HEK293 (cell line): ENCODE measurements around the gene CIDEB.
A peak's percentile ranks its signal among the peaks of the same experiment; 100 is the strongest.

ENCODE experiments used
- CTCF ChIA-PET: fragments of 350-600 bp; formaldehyde crosslinking; extraction: SDS; loops from one replicate; lab custom pipeline; 2021; ENCODE audit warnings: antibody characterized with exemption; lab: Yijun Ruan, JAX
- POLR2A ChIA-PET: fragments of 300-600 bp; formaldehyde crosslinking; extraction: SDS; loops from one replicate; lab custom pipeline; 2020; ENCODE audit warnings: antibody characterized with exemption, inconsistent platforms; lab: Yijun Ruan, JAX
- H3K27ac ChIP-seq: fragments of 200-500 bp; sonication (Bioruptor generic); 2 replicates; pipeline ENCODE4 v1.5.1; 2014; ENCODE audit warnings: low read depth, low read length, control low read depth, inconsistent platforms; ENCODE audit errors: extremely low read depth
- H3K36me3 ChIP-seq, 2 experiments: fragments of 200-500 bp in 1 of 2; sonication (Bioruptor generic) in 1 of 2; 1 replicate in 1 of 2; 2 replicates in 1 of 2; pipeline ENCODE4 v1.5.1; 2014 to 2017; ENCODE audit warnings: inconsistent platforms in 2 of 2, low read length in 2 of 2; ENCODE audit not compliant: control insufficient read depth in 2 of 2, insufficient read depth in 1 of 2
- H3K4me1 ChIP-seq: fragments of 200-500 bp; sonication (Bioruptor generic); 2 replicates; pipeline ENCODE4 v1.5.1; 2014; ENCODE audit warnings: mild to moderate bottlenecking, low read length, inconsistent platforms; ENCODE audit not compliant: control insufficient read depth, insufficient read depth
- H3K4me3 ChIP-seq: 2 replicates; pipeline ENCODE4 v1.5.1; 2011; ENCODE audit warnings: low read depth, mild to moderate bottlenecking, control low read depth, low read length, moderate library complexity
- H3K9me3 ChIP-seq: fragments of 200-500 bp; sonication (Bioruptor generic); 2 replicates; pipeline ENCODE4 v1.5.1; 2014; ENCODE audit warnings: low read depth, low read length, inconsistent platforms; ENCODE audit not compliant: control insufficient read depth, insufficient read depth
- ATF2 ChIP-seq: fragments of 450-650 bp; formaldehyde crosslinking; IDR thresholded peaks from 2 replicates; pipeline ENCODE4 v1.5.1; 2016; ENCODE audit warnings: missing biosample characterization, missing genetic modification characterization, low read depth
- GLI2 ChIP-seq: fragments of 450-650 bp; formaldehyde crosslinking; IDR thresholded peaks from 2 replicates; pipeline ENCODE4; 2017; ENCODE audit warnings: missing biosample characterization, missing genetic modification characterization, low read depth, borderline replicate concordance
- KLF1 ChIP-seq: fragments of 450-650 bp; formaldehyde crosslinking; IDR thresholded peaks from 2 replicates; pipeline ENCODE4 v1.5.1; 2016; ENCODE audit warnings: missing biosample characterization, missing genetic modification characterization
- KLF10 ChIP-seq: fragments of 450-650 bp; IDR thresholded peaks from 2 replicates; pipeline ENCODE4 v1.5.1; 2018; ENCODE audit warnings: missing biosample characterization, mild to moderate bottlenecking, missing genetic modification characterization
- KLF16 ChIP-seq: fragments of 450-650 bp; formaldehyde crosslinking; IDR thresholded peaks from 2 replicates; pipeline ENCODE4 v1.5.1; 2017; ENCODE audit warnings: missing biosample characterization, missing genetic modification characterization
- PBX3 ChIP-seq: sonication (generic); formaldehyde crosslinking; IDR thresholded peaks from 2 replicates; pipeline ENCODE4 v1.8.1; 2022; ENCODE audit warnings: mild to moderate bottlenecking, moderate library complexity, missing genetic modification reagents
- SP2 ChIP-seq: fragments of 450-650 bp; formaldehyde crosslinking; IDR thresholded peaks from 2 replicates; pipeline ENCODE4 v1.5.1; 2016; ENCODE audit warnings: missing biosample characterization, missing genetic modification characterization
- SP3 ChIP-seq: fragments of 450-650 bp; formaldehyde crosslinking; IDR thresholded peaks from 2 replicates; pipeline ENCODE4 v1.5.1; 2016; ENCODE audit warnings: missing biosample characterization, missing genetic modification characterization
- ZBTB17 ChIP-seq: fragments of 450-650 bp; formaldehyde crosslinking; IDR thresholded peaks from 2 replicates; pipeline ENCODE4 v1.5.1; 2016; ENCODE audit warnings: missing biosample characterization, missing genetic modification characterization
- ZBTB21 ChIP-seq: fragments of 450-650 bp; formaldehyde crosslinking; IDR thresholded peaks from 2 replicates; pipeline ENCODE4 v1.5.1; 2017; ENCODE audit warnings: missing biosample characterization, missing genetic modification characterization
- ZBTB26 ChIP-seq: fragments of 450-650 bp; formaldehyde crosslinking; optimal IDR thresholded peaks from 2 replicates; pipeline ENCODE3; 2016; ENCODE audit warnings: missing biosample characterization, mild to moderate bottlenecking, missing genetic modification characterization
- ZBTB8A ChIP-seq: fragments of 450-650 bp; formaldehyde crosslinking; IDR thresholded peaks from 2 replicates; pipeline ENCODE4 v1.5.1; 2016; ENCODE audit warnings: missing biosample characterization, missing genetic modification characterization
- ZEB2 ChIP-seq: fragments of 450-650 bp; formaldehyde crosslinking; IDR thresholded peaks from 2 replicates; pipeline ENCODE4 v1.5.1; 2016; ENCODE audit warnings: missing biosample characterization, missing genetic modification characterization
- ZNF146 ChIP-seq: fragments of 450-650 bp; formaldehyde crosslinking; IDR thresholded peaks from 2 replicates; pipeline ENCODE4 v1.5.1; 2016; ENCODE audit warnings: missing biosample characterization, missing genetic modification characterization
- ZNF23 ChIP-seq: fragments of 450-650 bp; formaldehyde crosslinking; IDR thresholded peaks from 2 replicates; pipeline ENCODE4 v1.5.1; 2016; ENCODE audit warnings: missing biosample characterization, missing genetic modification characterization, borderline replicate concordance
- ZNF239 ChIP-seq: fragments of 450-650 bp; formaldehyde crosslinking; IDR thresholded peaks from 2 replicates; pipeline ENCODE4 v1.5.1; 2016; ENCODE audit warnings: missing biosample characterization, missing genetic modification characterization
- ZNF335 ChIP-seq: fragments of 450-650 bp; formaldehyde crosslinking; conservative IDR thresholded peaks from 2 replicates; pipeline ENCODE4 v1.5.1; 2016; ENCODE audit warnings: missing biosample characterization, missing genetic modification characterization
- ZNF600 ChIP-seq: fragments of 450-650 bp; formaldehyde crosslinking; IDR thresholded peaks from 2 replicates; pipeline ENCODE4 v1.5.1; 2016; ENCODE audit warnings: missing biosample characterization, missing genetic modification characterization
- ZNF610 ChIP-seq: fragments of 450-650 bp; formaldehyde crosslinking; IDR thresholded peaks from 2 replicates; pipeline ENCODE4 v1.5.1; 2016; ENCODE audit warnings: missing biosample characterization, missing genetic modification characterization, borderline replicate concordance
- ZNF707 ChIP-seq: fragments of 450-650 bp; formaldehyde crosslinking; IDR thresholded peaks from 2 replicates; pipeline ENCODE4 v1.5.1; 2016; ENCODE audit warnings: missing biosample characterization, missing genetic modification characterization
- ZNF776 ChIP-seq: fragments of 450-650 bp; formaldehyde crosslinking; IDR thresholded peaks from 2 replicates; pipeline ENCODE4 v1.5.0; 2017; ENCODE audit warnings: missing biosample characterization, missing genetic modification characterization, borderline replicate concordance
- ZNF791 ChIP-seq: fragments of 450-650 bp; formaldehyde crosslinking; IDR thresholded peaks from 2 replicates; pipeline ENCODE4 v1.5.1; 2016; ENCODE audit warnings: missing biosample characterization, missing genetic modification characterization
- ZXDB ChIP-seq: fragments of 450-650 bp; formaldehyde crosslinking; IDR thresholded peaks from 2 replicates; pipeline ENCODE4 v1.5.1; 2016; ENCODE audit warnings: missing biosample characterization, missing genetic modification characterization
- TF ChIP-seq, protein P1 (sequence below): fragments of 450-650 bp; formaldehyde crosslinking; IDR thresholded peaks from 2 replicates; pipeline ENCODE4 v1.5.1; 2016; ENCODE audit warnings: missing biosample characterization, missing genetic modification characterization
- TF ChIP-seq, protein P2 (sequence below): fragments of 450-650 bp; IDR thresholded peaks from 2 replicates; pipeline ENCODE4 v1.5.1; 2018; ENCODE audit warnings: missing biosample characterization, missing genetic modification characterization
- TF ChIP-seq, protein P3 (sequence below): fragments of 450-650 bp; formaldehyde crosslinking; IDR thresholded peaks from 2 replicates; pipeline ENCODE4 v1.5.1; 2016; ENCODE audit warnings: missing biosample characterization, missing genetic modification characterization

The CIDEB gene

GRCh38 chr14:24299255-24300191, 8.3 kb downstream of the CIDEB start, which contains the start of the genes DHRS1 and NOP9:
TSS of gene DHRS1 (minus strand) at chr14:24299780. CDS start at chr14:24299106, 674 bp downstream.
TSS of gene NOP9 (plus strand) at chr14:24299850. CDS start at chr14:24299955, 105 bp downstream.
- H3K4me3 ChIP-seq: peak within 1 kb of the TSS; percentile 85
- no peaks in the 10 kb centered on the region for H3K9me3 ChIP-seq
- peaks cover 12% of the 10 kb centered on the region for H3K4me1 ChIP-seq
- ChIA-PET CTCF (interaction anchor here (0.7 to 5.7 kb wide), 12 partner anchors 9 to 138 kb away, joined by 3 to 133 read pairs (median 4); partner anchors contain the start of genes CIDEB, IRF9, LTB4R2 and TINF2), POLR2A (interaction anchor here (0.7 to 5.4 kb wide), 8 partner anchors 9 to 158 kb away, joined by 3 to 62 read pairs (median 5); partner anchors contain the start of genes CIDEB, EMC9, MDP1 and RABGGTA)
- peaks cover 21 to 57% of the 10 kb centered on the region in 2 experiments for H3K36me3 ChIP-seq
- H3K27ac ChIP-seq: peak within 1 kb of the TSS; percentile 71
- TF ChIP-seq, protein P1, sequence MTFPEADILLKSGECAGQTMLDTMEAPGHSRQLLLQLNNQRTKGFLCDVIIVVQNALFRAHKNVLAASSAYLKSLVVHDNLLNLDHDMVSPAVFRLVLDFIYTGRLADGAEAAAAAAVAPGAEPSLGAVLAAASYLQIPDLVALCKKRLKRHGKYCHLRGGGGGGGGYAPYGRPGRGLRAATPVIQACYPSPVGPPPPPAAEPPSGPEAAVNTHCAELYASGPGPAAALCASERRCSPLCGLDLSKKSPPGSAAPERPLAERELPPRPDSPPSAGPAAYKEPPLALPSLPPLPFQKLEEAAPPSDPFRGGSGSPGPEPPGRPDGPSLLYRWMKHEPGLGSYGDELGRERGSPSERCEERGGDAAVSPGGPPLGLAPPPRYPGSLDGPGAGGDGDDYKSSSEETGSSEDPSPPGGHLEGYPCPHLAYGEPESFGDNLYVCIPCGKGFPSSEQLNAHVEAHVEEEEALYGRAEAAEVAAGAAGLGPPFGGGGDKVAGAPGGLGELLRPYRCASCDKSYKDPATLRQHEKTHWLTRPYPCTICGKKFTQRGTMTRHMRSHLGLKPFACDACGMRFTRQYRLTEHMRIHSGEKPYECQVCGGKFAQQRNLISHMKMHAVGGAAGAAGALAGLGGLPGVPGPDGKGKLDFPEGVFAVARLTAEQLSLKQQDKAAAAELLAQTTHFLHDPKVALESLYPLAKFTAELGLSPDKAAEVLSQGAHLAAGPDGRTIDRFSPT (tag by site-specific recombination): no peak
- TF ChIP-seq ZEB2 (tag by site-specific recombination) (peak; percentile 72; the same call in 1 of the 2 replicates), ZBTB21 (tag by site-specific recombination) (peak; percentile 95), ZBTB8A (tag by site-specific recombination) (peak; percentile 88), ZBTB26 (tag by site-specific recombination) (peak; percentile 80), ATF2 (tag by site-specific recombination) (peak; percentile 94), ZXDB (tag by site-specific recombination) (peak; percentile 76), ZNF146 (tag by site-specific recombination) (no peak), PBX3 (CRISPR knock-in tag) (0 out of 2 replicates have a peak, but pooled peaks have one; percentile 17), GLI2 (tag by site-specific recombination) (no peak), ZNF707 (tag by site-specific recombination) (no peak), KLF16 (tag by site-specific recombination) (peak; percentile 95), KLF10 (tag by site-specific recombination) (peak; percentile 98), ZNF791 (no peak), SP2 (tag by site-specific recombination) (peak; percentile 42), SP3 (tag by site-specific recombination) (peak; percentile 89), ZNF23 (tag by site-specific recombination) (no peak), ZNF776 (tag by site-specific recombination) (no peak), ZNF335 (peak; percentile 65), ZNF239 (tag by site-specific recombination) (no peak), ZNF600 (peak; percentile 79), KLF1 (tag by site-specific recombination) (peak; percentile 87), ZNF610 (0 out of 2 replicates have a peak, but pooled peaks have one; percentile 15), ZBTB17 (tag by site-specific recombination) (peak; percentile 85)
- TF ChIP-seq, protein P2, sequence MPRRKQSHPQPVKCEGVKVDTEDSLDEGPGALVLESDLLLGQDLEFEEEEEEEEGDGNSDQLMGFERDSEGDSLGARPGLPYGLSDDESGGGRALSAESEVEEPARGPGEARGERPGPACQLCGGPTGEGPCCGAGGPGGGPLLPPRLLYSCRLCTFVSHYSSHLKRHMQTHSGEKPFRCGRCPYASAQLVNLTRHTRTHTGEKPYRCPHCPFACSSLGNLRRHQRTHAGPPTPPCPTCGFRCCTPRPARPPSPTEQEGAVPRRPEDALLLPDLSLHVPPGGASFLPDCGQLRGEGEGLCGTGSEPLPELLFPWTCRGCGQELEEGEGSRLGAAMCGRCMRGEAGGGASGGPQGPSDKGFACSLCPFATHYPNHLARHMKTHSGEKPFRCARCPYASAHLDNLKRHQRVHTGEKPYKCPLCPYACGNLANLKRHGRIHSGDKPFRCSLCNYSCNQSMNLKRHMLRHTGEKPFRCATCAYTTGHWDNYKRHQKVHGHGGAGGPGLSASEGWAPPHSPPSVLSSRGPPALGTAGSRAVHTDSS (tag by site-specific recombination): no peak
- TF ChIP-seq, protein P3, sequence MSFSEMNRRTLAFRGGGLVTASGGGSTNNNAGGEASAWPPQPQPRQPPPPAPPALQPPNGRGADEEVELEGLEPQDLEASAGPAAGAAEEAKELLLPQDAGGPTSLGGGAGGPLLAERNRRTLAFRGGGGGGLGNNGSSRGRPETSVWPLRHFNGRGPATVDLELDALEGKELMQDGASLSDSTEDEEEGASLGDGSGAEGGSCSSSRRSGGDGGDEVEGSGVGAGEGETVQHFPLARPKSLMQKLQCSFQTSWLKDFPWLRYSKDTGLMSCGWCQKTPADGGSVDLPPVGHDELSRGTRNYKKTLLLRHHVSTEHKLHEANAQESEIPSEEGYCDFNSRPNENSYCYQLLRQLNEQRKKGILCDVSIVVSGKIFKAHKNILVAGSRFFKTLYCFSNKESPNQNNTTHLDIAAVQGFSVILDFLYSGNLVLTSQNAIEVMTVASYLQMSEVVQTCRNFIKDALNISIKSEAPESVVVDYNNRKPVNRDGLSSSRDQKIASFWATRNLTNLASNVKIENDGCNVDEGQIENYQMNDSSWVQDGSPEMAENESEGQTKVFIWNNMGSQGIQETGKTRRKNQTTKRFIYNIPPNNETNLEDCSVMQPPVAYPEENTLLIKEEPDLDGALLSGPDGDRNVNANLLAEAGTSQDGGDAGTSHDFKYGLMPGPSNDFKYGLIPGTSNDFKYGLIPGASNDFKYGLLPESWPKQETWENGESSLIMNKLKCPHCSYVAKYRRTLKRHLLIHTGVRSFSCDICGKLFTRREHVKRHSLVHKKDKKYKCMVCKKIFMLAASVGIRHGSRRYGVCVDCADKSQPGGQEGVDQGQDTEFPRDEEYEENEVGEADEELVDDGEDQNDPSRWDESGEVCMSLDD (tag by site-specific recombination): peak; percentile 71
